Hepatocyte (in vitro differentiated cells): Measurements from ENCODE around the gene ZNF358.

Source experiments
- CTCF ChIP-seq: fragments of 200-600 bp; sonication (generic); IDR thresholded peaks from 2 replicates; pipeline ENCODE4 v1.5.1; 2016; ENCODE audit warnings: antibody characterized with exemption, mild to moderate bottlenecking; ENCODE audit not compliant: poor library complexity
- EZH2 ChIP-seq: fragments of 200-600 bp; sonication (generic); IDR thresholded peaks from 2 replicates; pipeline ENCODE4 v1.6.1; 2016; ENCODE audit warnings: antibody characterized with exemption, mild to moderate bottlenecking, borderline replicate concordance
- EZH2phosphoT487 ChIP-seq: fragments of 200-600 bp; sonication (generic); IDR thresholded peaks from one replicate; pipeline ENCODE4 v1.6.1; 2018; ENCODE audit warnings: antibody characterized with exemption, mild to moderate bottlenecking, low read depth, moderate library complexity; ENCODE audit not compliant: unreplicated experiment, severe bottlenecking

- TF ChIP-seq CTCF: no peak
- TF ChIP-seq EZH2: no peak
- TF ChIP-seq EZH2phosphoT487: no peak
Measured at GRCh38 chr19:7480970-7481255, 35.0 kb upstream of the ZNF358 start.
